Fibroblast of skin of back (primary cell): ENCODE results near the gene FRMD8.

Source experiments
- DNase-seq: peaks from one replicate; pipeline ENCODE4 v3.0.0-alpha.2; 2013

The FRMD8 gene

GRCh38 chr11:65415499-65416340 is 29.3 kb downstream of the FRMD8 start:
- no peak for DNase-seq

GRCh38 chr11:65416341-65416824 is 29.9 kb downstream of the FRMD8 start:
- DNase-seq = peak; percentile 79

- no peak for DNase-seq
Measured at GRCh38 chr11:65416841-65417701, 30.6 kb downstream of the FRMD8 start.

- peak; percentile 57 for DNase-seq
Measured at GRCh38 chr11:65417702-65418430, 31.4 kb downstream of the FRMD8 start.

- DNase-seq = no peak
Measured at GRCh38 chr11:65418431-65418680, 31.9 kb downstream of the FRMD8 start.

GRCh38 chr11:65418681-65419459 is 32.4 kb downstream of the FRMD8 start:
- DNase-seq = peak; percentile 96

- no peak for DNase-seq
Measured at GRCh38 chr11:65419460-65419771, 33.0 kb downstream of the FRMD8 start.

GRCh38 chr11:65419772-65420481 is 33.5 kb downstream of the FRMD8 start:
- peak; percentile 93 for DNase-seq

- no peak for DNase-seq
Measured at GRCh38 chr11:65420506-65420905, 34.1 kb downstream of the FRMD8 start.

GRCh38 chr11:65420979-65421793 is 34.7 kb downstream of the FRMD8 start:
- peak; percentile 99 for DNase-seq

GRCh38 chr11:65421794-65422632 is 35.6 kb downstream of the FRMD8 start:
- peak; percentile 97 for DNase-seq

GRCh38 chr11:65422633-65423515 is 36.4 kb downstream of the FRMD8 start, which contains the start of gene NEAT1:
TSS of gene NEAT1 (plus strand) at chr11:65422798.
- peak; percentile 94 for DNase-seq

- no peak for DNase-seq
Measured at GRCh38 chr11:65423516-65424204, 37.2 kb downstream of the FRMD8 start.

GRCh38 chr11:65424205-65425104 is 38.0 kb downstream of the FRMD8 start:
- no peak for DNase-seq

GRCh38 chr11:65425105-65425970 is 38.9 kb downstream of the FRMD8 start:
- DNase-seq = peak; percentile 77
